Type B pancreatic cell (in vitro differentiated cells): ENCODE measurements around the gene ALDH16A1. TPM values are rescaled to one million over a fixed set of nuclear protein-coding genes. Genes with fewer than 3 reads are reported as not detected.

Experiments
- DNase-seq: peaks from one replicate; pipeline ENCODE4 v3.0.0; 2021; ENCODE audit warnings: mixed read lengths; ENCODE audit not compliant: unreplicated experiment; ENCODE audit errors: extremely low spot score
- H3K27ac Mint-ChIP-seq: 2 replicates; pipeline ENCODE4 v1.8.0; 2021; ENCODE audit warnings: mild to moderate bottlenecking, mixed read lengths
- H3K27me3 Mint-ChIP-seq: 2 replicates; pipeline ENCODE4 v1.8.0; 2021; ENCODE audit warnings: mixed read lengths
- H3K36me3 Mint-ChIP-seq: 2 replicates; pipeline ENCODE4 v1.8.0; 2021; ENCODE audit warnings: mixed read lengths
- H3K4me1 Mint-ChIP-seq: one replicate; pipeline ENCODE4 v1.8.0; 2021; ENCODE audit warnings: mixed read lengths; ENCODE audit not compliant: unreplicated experiment
- H3K4me3 Mint-ChIP-seq: 2 replicates; pipeline ENCODE4 v1.8.0; 2021; ENCODE audit warnings: mild to moderate bottlenecking, mixed read lengths
- H3K9me3 Mint-ChIP-seq: 2 replicates; pipeline ENCODE4 v1.8.0; 2021; ENCODE audit warnings: mixed read lengths
- CTCF ChIP-seq: fragments of 200-600 bp; sonication (generic); conservative IDR thresholded peaks from 2 replicates; pipeline ENCODE4 v1.5.0; 2021; ENCODE audit warnings: antibody characterized with exemption, mild to moderate bottlenecking
- total RNA-seq: library from RNA; stranded (reverse); gene quantifications from 2 replicates; pipeline ENCODE4 v1.2.1, GENCODE V29; 2021; ENCODE audit warnings: low replicate concordance

Gene ALDH16A1
- total RNA-seq, 1 donor from 2014 or later, result 33.7 TPM

GRCh38 chr19:49448432-49448786 lies 4.6 kb upstream of the ALDH16A1 start:
- Mint-ChIP-seq H3K27me3 (peaks cover 2% of the 10 kb centered on the region), H3K4me1 (peaks cover 16% of the 10 kb centered on the region), H3K27ac (no peak overlapping the region), H3K9me3 (no peaks in the 10 kb centered on the region), H3K36me3 (peaks cover 12% of the 10 kb centered on the region), H3K4me3 (peak overlapping the region; percentile 57)
- TF ChIP-seq CTCF, result no peak
- no peak for DNase-seq

- H3K9me3 Mint-ChIP-seq, result no peaks in the 10 kb centered on the region
- H3K27ac Mint-ChIP-seq, result peak overlapping the region; percentile 39
- peaks cover 16% of the 10 kb centered on the region for H3K4me1 Mint-ChIP-seq
- TF ChIP-seq CTCF, result no peak
- H3K27me3 Mint-ChIP-seq, result peaks cover 2% of the 10 kb centered on the region
- no peak for DNase-seq
- peaks cover 12% of the 10 kb centered on the region for H3K36me3 Mint-ChIP-seq
- peak overlapping the region; percentile 97 for H3K4me3 Mint-ChIP-seq
These were observed 2.6 kb upstream of the ALDH16A1 start for GRCh38 chr19:49450405-49450804.

GRCh38 chr19:49451430-49452181 lies 1.4 kb upstream of the ALDH16A1 start, which contains the start of gene PIH1D1:
Gene PIH1D1, minus strand, starts transcription at chr19:49451814. Its CDS starts 240 bp downstream, at chr19:49451574.
- peak within 1 kb of the TSS; percentile 97 for H3K4me3 Mint-ChIP-seq
- peaks cover 12% of the 10 kb centered on the region for H3K36me3 Mint-ChIP-seq
- TF ChIP-seq CTCF, result peak; percentile 45
- peak within 1 kb of the TSS; percentile 97 for H3K27ac Mint-ChIP-seq
- peaks cover 2% of the 10 kb centered on the region for H3K27me3 Mint-ChIP-seq
- peaks cover 16% of the 10 kb centered on the region for H3K4me1 Mint-ChIP-seq
- no peaks in the 10 kb centered on the region for H3K9me3 Mint-ChIP-seq
- DNase-seq, result peak; percentile 95

GRCh38 chr19:49453757-49454240 lies 774 bp downstream of the ALDH16A1 start:
- no peak for TF ChIP-seq CTCF
- Mint-ChIP-seq H3K9me3 (no peaks in the 10 kb centered on the region), H3K27ac (peak overlapping the region; percentile 97), H3K4me1 (peaks cover 16% of the 10 kb centered on the region), H3K27me3 (peaks cover 2% of the 10 kb centered on the region), H3K4me3 (peak overlapping the region; percentile 97), H3K36me3 (peaks cover 9% of the 10 kb centered on the region)
- no peak for DNase-seq

- TF ChIP-seq CTCF, result no peak
- no peak for DNase-seq
- Mint-ChIP-seq H3K4me1 (peaks cover 10% of the 10 kb centered on the region), H3K27ac (peak overlapping the region; percentile 5), H3K27me3 (peaks cover 2% of the 10 kb centered on the region), H3K9me3 (no peaks in the 10 kb centered on the region), H3K4me3 (peak overlapping the region; percentile 26), H3K36me3 (peaks cover 9% of the 10 kb centered on the region)
These were observed 2.7 kb downstream of the ALDH16A1 start for GRCh38 chr19:49455773-49456172.
